ENCODE results near the gene SLAMF1.

SLAMF1 gene

GRCh38 chr1:160607672-160608032, 39.2 kb downstream of the SLAMF1 start:
- Histone ChIP-seq H4K20me1 (ENCODE audit: low read depth, low read length) (no peaks in the 10 kb centered on the region), H3K79me2 (ENCODE audit: insufficient read depth, low read length) (no peaks in the 10 kb centered on the region), H3K9ac (ENCODE audit: low read length) (peak overlapping the region; percentile 23; the same call in 1 of the 2 replicates), H3K27ac (ENCODE audit: low read depth, low read length) (peak overlapping the region; percentile 27), H3K27me3 (ENCODE audit: low read length) (no peaks in the 10 kb centered on the region), H2AFZ (ENCODE audit: low read depth, low read length, severe bottlenecking) (no peak overlapping the region), H3K4me3 (ENCODE audit: insufficient read depth, low read length, poor library complexity, severe bottlenecking) (no peak overlapping the region), H3K9me3 (ENCODE audit: insufficient read depth, low read length) (no peaks in the 10 kb centered on the region), H3K36me3 (ENCODE audit: low read length) (0 out of 2 replicates have a peak, but pooled peaks cover 7% of the 10 kb centered on the region), H3F3A (ENCODE audit: insufficient read depth) (peaks cover 4% of the 10 kb centered on the region; the same call in 1 of the 2 replicates), H3K9me2 (replicated peaks; ENCODE audit: insufficient read depth, low read length) (no peaks in the 10 kb centered on the region), H3K4me2 (ENCODE audit: low read depth, low read length, poor library complexity, severe bottlenecking) (no peak overlapping the region)
- TF ChIP-seq EZH2phosphoT487 (conservative IDR thresholded peaks at IDR 0.05; ENCODE audit: low read length): no peak
- no peak for TF ChIP-seq CTCF (IDR thresholded peaks at IDR 0.05; ENCODE audit: insufficient read depth, low read length, poor library complexity, severe bottlenecking)

GRCh38 chr1:160607011-160607671, 39.7 kb downstream of the SLAMF1 start:
- peak overlapping the region; percentile 34 for H3K9ac ChIP-seq (ENCODE audit: low read length)
- no peaks in the 10 kb centered on the region for H4K20me1 ChIP-seq (ENCODE audit: low read depth, low read length)
- peaks cover 4% of the 10 kb centered on the region; the same call in 1 of the 2 replicates for H3F3A ChIP-seq (ENCODE audit: insufficient read depth)
- H3K79me2 ChIP-seq (ENCODE audit: insufficient read depth, low read length): no peaks in the 10 kb centered on the region
- H3K9me2 ChIP-seq (replicated peaks; ENCODE audit: insufficient read depth, low read length): no peaks in the 10 kb centered on the region
- H3K4me2 ChIP-seq (ENCODE audit: low read depth, low read length, poor library complexity, severe bottlenecking): peak overlapping the region; percentile 6
- H3K9me3 ChIP-seq (ENCODE audit: insufficient read depth, low read length): no peaks in the 10 kb centered on the region
- no peaks in the 10 kb centered on the region for H3K27me3 ChIP-seq (ENCODE audit: low read length)
- H3K4me3 ChIP-seq (ENCODE audit: insufficient read depth, low read length, poor library complexity, severe bottlenecking): no peak overlapping the region
- H3K27ac ChIP-seq (ENCODE audit: low read depth, low read length): peak overlapping the region; percentile 28
- TF ChIP-seq EZH2phosphoT487 (conservative IDR thresholded peaks at IDR 0.05; ENCODE audit: low read length) (no peak), CTCF (IDR thresholded peaks at IDR 0.05; ENCODE audit: insufficient read depth, low read length, poor library complexity, severe bottlenecking) (peak; percentile 76)
- 0 out of 2 replicates have a peak, but pooled peaks cover 7% of the 10 kb centered on the region for H3K36me3 ChIP-seq (ENCODE audit: low read length)
- H2AFZ ChIP-seq (ENCODE audit: low read depth, low read length, severe bottlenecking): peak overlapping the region; percentile 29

GRCh38 chr1:160606611-160607010, 40.2 kb downstream of the SLAMF1 start:
- Histone ChIP-seq H3K27ac (ENCODE audit: low read depth, low read length) (peak overlapping the region; percentile 28), H3K9me2 (replicated peaks; ENCODE audit: insufficient read depth, low read length) (no peaks in the 10 kb centered on the region), H4K20me1 (ENCODE audit: low read depth, low read length) (no peaks in the 10 kb centered on the region), H3K4me3 (ENCODE audit: insufficient read depth, low read length, poor library complexity, severe bottlenecking) (no peak overlapping the region), H3F3A (ENCODE audit: insufficient read depth) (peaks cover 4% of the 10 kb centered on the region; the same call in 1 of the 2 replicates), H3K9me3 (ENCODE audit: insufficient read depth, low read length) (peaks cover 3% of the 10 kb centered on the region; the same call in 1 of the 2 replicates), H3K36me3 (ENCODE audit: low read length) (0 out of 2 replicates have a peak, but pooled peaks cover 7% of the 10 kb centered on the region), H3K9ac (ENCODE audit: low read length) (peak overlapping the region; percentile 34), H3K27me3 (ENCODE audit: low read length) (no peaks in the 10 kb centered on the region), H2AFZ (ENCODE audit: low read depth, low read length, severe bottlenecking) (peak overlapping the region; percentile 29), H3K4me2 (ENCODE audit: low read depth, low read length, poor library complexity, severe bottlenecking) (peak overlapping the region; percentile 6), H3K79me2 (ENCODE audit: insufficient read depth, low read length) (no peaks in the 10 kb centered on the region)
- TF ChIP-seq CTCF (IDR thresholded peaks at IDR 0.05; ENCODE audit: insufficient read depth, low read length, poor library complexity, severe bottlenecking): no peak
- no peak for TF ChIP-seq EZH2phosphoT487 (conservative IDR thresholded peaks at IDR 0.05; ENCODE audit: low read length)
